K562 (cell line): ENCODE results near the gene TOM1L2. TPM values are rescaled to one million over a fixed set of nuclear protein-coding genes. Genes with fewer than 3 reads are reported as not detected.

Experiments
- ATAC-seq: fragments of 200-7000 bp; cut with Tn5 transposase; 3 replicates; pipeline ENCODE4 v1.9.1; 2020; ENCODE audit warnings: moderate library complexity
- BruUV-seq: library from RNA; stranded (reverse); fragments of 400-500 nt; replicated peaks from 2 replicates; lab custom pipeline; 2021; lab: Mats Ljungman, UMichigan
- CTCF ChIA-PET: fragments of 300-600 bp; formaldehyde crosslinking; extraction: SDS; loops from one replicate; lab custom pipeline; 2021; ENCODE audit warnings: low intra/inter-chr PET ratio; lab: Yijun Ruan, JAX
- POLR2A ChIA-PET: fragments of 300-600, 350-650 bp; sonication (Branson Sonifier 250); formaldehyde crosslinking; extraction: SDS; loops from one replicate; lab custom pipeline; 2021; ENCODE audit warnings: antibody characterized with exemption, inconsistent platforms; lab: Yijun Ruan, JAX
- DNase-seq, 4 experiments: peaks; one replicate each; pipeline versions ENCODE4 v3.0.0 to v3.0.0-alpha.2; 2011 to 2018; ENCODE audit warnings: low spot score in 3 of 4, mixed read lengths in 3 of 4; ENCODE audit errors: extremely low read depth in 1 of 4
- FAIRE-seq: peaks from 2 replicates; lab custom pipeline; 2011; peaks lifted over from hg19 to GRCh38; lab: Jason Lieb, UNC
- H2AFZ ChIP-seq: 2 replicates; pipeline ENCODE4 v1.6.0; 2011; ENCODE audit warnings: low read depth, low read length, control low read depth, inconsistent platforms
- H3K27ac ChIP-seq: fragments of 200-600 bp; 3 replicates; pipeline ENCODE4 v1.8.0; 2011; ENCODE audit warnings: low read depth, mild to moderate bottlenecking, control low read depth, inconsistent platforms, low read length, moderate library complexity, mixed read lengths; ENCODE audit errors: extremely low read depth
- H3K27me3 ChIP-seq, 2 experiments: fragments of 300-600 bp in 1 of 2; 2 replicates in 1 of 2; 3 replicates in 1 of 2; pipeline versions ENCODE4 v1.6.0 to v1.8.0; 2011; ENCODE audit warnings: inconsistent platforms in 2 of 2, low read length in 2 of 2, mild to moderate bottlenecking in 1 of 2, mixed read lengths in 1 of 2, moderate library complexity in 1 of 2; ENCODE audit not compliant: control insufficient read depth in 2 of 2, insufficient read depth in 2 of 2
- H3K36me3 ChIP-seq: fragments of 300-600 bp; 3 replicates; pipeline ENCODE4 v1.8.0; 2011; ENCODE audit warnings: mild to moderate bottlenecking, low read length, inconsistent platforms; ENCODE audit not compliant: control insufficient read depth, insufficient read depth
- H3K4me1 ChIP-seq, 2 experiments: fragments of 200-600 bp in 1 of 2; replicated peaks in 1 of 2; 2 replicates in 1 of 2; 3 replicates in 1 of 2; pipeline versions ENCODE4 v1.5.1 to v1.8.0; 2011; ENCODE audit warnings: inconsistent platforms in 2 of 2, low read length in 2 of 2, mild to moderate bottlenecking in 1 of 2, mixed read lengths in 1 of 2, moderate library complexity in 1 of 2; ENCODE audit not compliant: control insufficient read depth in 2 of 2, insufficient read depth in 2 of 2
- H3K4me2 ChIP-seq: 2 replicates; pipeline ENCODE4 v1.6.1; 2011; ENCODE audit warnings: low read length, control low read depth, inconsistent platforms, mixed read lengths; ENCODE audit not compliant: insufficient read depth
- H3K4me3 ChIP-seq: fragments of 200-600 bp; sonication (generic), shearing (Covaris generic); 2 replicates; pipeline ENCODE4 v1.5.1; 2016; ENCODE audit warnings: control low read depth, inconsistent platforms
- H3K79me2 ChIP-seq: fragments of 200-600 bp; 3 replicates; pipeline ENCODE4 v1.8.0; 2011; ENCODE audit warnings: low read length, inconsistent platforms; ENCODE audit not compliant: control insufficient read depth, insufficient read depth
- H3K9ac ChIP-seq, 2 experiments: 2 replicates each; pipeline versions ENCODE4 v1.6.0 to v1.6.1; 2011; ENCODE audit warnings: low read depth in 2 of 2, low read length in 2 of 2, control low read depth in 1 of 2, inconsistent platforms in 1 of 2, mild to moderate bottlenecking in 1 of 2, mixed read lengths in 1 of 2; ENCODE audit not compliant: insufficient read depth in 1 of 2
- H3K9me1 ChIP-seq: one replicate; pipeline ENCODE4 v1.6.0; 2011; ENCODE audit warnings: inconsistent platforms, mild to moderate bottlenecking, low read length, moderate library complexity; ENCODE audit not compliant: control insufficient read depth, insufficient read depth
- H3K9me3 ChIP-seq: replicated peaks from 2 replicates; pipeline ENCODE4 v1.5.1; 2011; ENCODE audit warnings: low read depth, low read length, inconsistent platforms; ENCODE audit not compliant: control insufficient read depth, insufficient read depth
- H4K20me1 ChIP-seq: replicated peaks from 2 replicates; pipeline ENCODE4 v1.6.1; 2011; ENCODE audit warnings: low read length, inconsistent platforms, mixed read lengths; ENCODE audit not compliant: control insufficient read depth, insufficient read depth
- BRD4 ChIP-seq: fragments of 200-600 bp; sonication (generic); IDR thresholded peaks from 2 replicates; pipeline ENCODE4 v1.6.1; 2017; ENCODE audit warnings: inconsistent platforms
- CGGBP1 ChIP-seq: fragments of 250-450 bp; sonication (Bioruptor Pico); IDR thresholded peaks from 2 replicates; pipeline ENCODE4 v1.9.0; 2021; ENCODE audit warnings: mild to moderate bottlenecking
- CREM ChIP-seq: IDR thresholded peaks from 2 replicates; pipeline ENCODE4 v1.6.1; 2014; ENCODE audit warnings: antibody characterized with exemption, low read depth
- ELF4 ChIP-seq: fragments of 450-650 bp; formaldehyde crosslinking; IDR thresholded peaks from 2 replicates; pipeline ENCODE4 v1.4.0; 2022; ENCODE audit warnings: missing genetic modification characterization
- MXI1 ChIP-seq: IDR thresholded peaks from 2 replicates; pipeline ENCODE4 v1.6.1; 2011; ENCODE audit warnings: low read depth, mild to moderate bottlenecking, improper control_type of control experiment, low read length
- NONO ChIP-seq, 2 experiments: fragments of 200-400 bp in 1 of 2; fragments of 450-650 bp in 1 of 2; formaldehyde crosslinking in 1 of 2; IDR thresholded peaks; 2 replicates each; pipeline ENCODE4 v1.6.1; 2017; ENCODE audit warnings: low read depth in 2 of 2, mild to moderate bottlenecking in 2 of 2, moderate library complexity in 2 of 2, low read length in 1 of 2
- SIN3A ChIP-seq, 2 experiments: fragments of 150-350 bp in 1 of 2; IDR thresholded peaks; 2 replicates each; pipeline ENCODE4 v1.6.1; 2011 to 2016; ENCODE audit warnings: borderline replicate concordance in 2 of 2, low read depth in 2 of 2, low read length in 2 of 2, mild to moderate bottlenecking in 2 of 2, moderate library complexity in 2 of 2; ENCODE audit not compliant: control insufficient read depth in 1 of 2
- SIX5 ChIP-seq, 2 experiments: IDR thresholded peaks; 2 replicates each; pipeline ENCODE4 v1.6.1; 2011; ENCODE audit warnings: low read length in 2 of 2, borderline replicate concordance in 1 of 2, low read depth in 1 of 2, mild to moderate bottlenecking in 1 of 2, moderate library complexity in 1 of 2; ENCODE audit not compliant: insufficient read depth in 1 of 2
- TRIM28 ChIP-seq: fragments of 450-650 bp; IDR thresholded peaks from 2 replicates; pipeline ENCODE4 v1.6.1; 2017
- XRCC4 ChIP-seq: IDR thresholded peaks from one replicate; pipeline ENCODE4 v1.6.1; 2011; ENCODE audit not compliant: insufficient read depth, insufficient read length; ENCODE audit errors: extremely low read depth
- ZBTB17 ChIP-seq: fragments of 450-650 bp; formaldehyde crosslinking; IDR thresholded peaks from 2 replicates; pipeline ENCODE4 v1.4.0; 2020; ENCODE audit warnings: mild to moderate bottlenecking
- ZC3H11A ChIP-seq: IDR thresholded peaks from 2 replicates; pipeline ENCODE4 v1.6.1; 2012; ENCODE audit warnings: low read depth, low read length, improper control_type of control experiment
- ZNF75A ChIP-seq: fragments of 450-650 bp; formaldehyde crosslinking; IDR thresholded peaks from 2 replicates; pipeline ENCODE4 v1.4.0; 2020; ENCODE audit warnings: mild to moderate bottlenecking
- ZNF79 ChIP-seq: fragments of 250-450 bp; sonication (Bioruptor Pico); IDR thresholded peaks from 2 replicates; pipeline ENCODE4 v1.4.0; 2020; ENCODE audit warnings: low read depth, mild to moderate bottlenecking, moderate library complexity
- WGBS: fragments of 100-300 bp; shearing (Covaris generic); methylation state at CpG from one replicate; pipeline ENCODE4 v1.1.6; 2016; ENCODE audit warnings: low coverage, mixed read lengths; ENCODE audit not compliant: insufficient coverage; ENCODE audit errors: missing lambda C conversion rate; 5-methylcytosine and 5-hydroxymethylcytosine counted together
- in situ Hi-C: fragments of 300-500 bp; cut with MboI; formaldehyde crosslinking; loops from 4 replicates; pipeline ENCODE4 v1.15.0; 2018; ENCODE audit warnings: inconsistent platforms, mixed read lengths
- intact Hi-C: fragments of 100-400 bp; cut with micrococcal nuclease; formaldehyde crosslinking; loops from 2 replicates; pipeline ENCODE4 v1.14.2; 2022
- polyA plus RNA-seq, 8 experiments: library from polyadenylated mRNA; depleted of rRNA in 4 of 8; stranded (reverse) in 5 of 8; unstranded in 3 of 8; fragments of >200 nt; fragmentation: Nextera tagmentation in 2 of 8; fragmentation: Illumina TruSeq in 1 of 8; extraction: Ambion mirVana in 2 of 8; extraction: Trizol in 1 of 8; gene quantifications; 2 replicates each; pipeline versions ENCODE4 v1.2.1 to v1.2.3, GENCODE V29; 2011 to 2014; ENCODE audit warnings: inconsistent platforms in 1 of 8, missing spikeins in 1 of 8
- total RNA-seq, 7 experiments: library from RNA; depleted of rRNA in 6 of 7; stranded (reverse); fragments of >200 nt in 6 of 7; fragmentation: Illumina TruSeq in 2 of 7; extraction: Trizol in 2 of 7; gene quantifications; 2 replicates each; pipeline versions ENCODE4 v1.2.1 to v1.2.3, GENCODE V29; 2011 to 2021; ENCODE audit warnings: low replicate concordance in 1 of 7
- TF ChIP-seq, protein P1 (sequence below), 2 experiments: fragments of 200-800 bp in 1 of 2; sonication (Bioruptor generic) in 1 of 2; sonication (generic) in 1 of 2; formaldehyde crosslinking in 1 of 2; IDR thresholded peaks in 1 of 2; conservative IDR thresholded peaks in 1 of 2; 2 replicates each; pipeline versions ENCODE4 v1.5.0 to v1.6.1; 2016 to 2020; ENCODE audit warnings: missing compliant biosample characterization in 1 of 2, missing genetic modification characterization in 1 of 2, missing genetic modification reagents in 1 of 2
- TF ChIP-seq, protein P2 (sequence below): sonication (generic); formaldehyde crosslinking; IDR thresholded peaks from 2 replicates; pipeline ENCODE4 v1.8.0; 2022; ENCODE audit warnings: missing genetic modification reagents, mild to moderate bottlenecking, borderline replicate concordance

Gene TOM1L2
- total and polyA plus RNA-seq, 9 of the 15 experiments (the other 6 are each of a cell fraction or from before 2014, with no cell fraction given): 0.07 to 6.0 (median 2.5) TPM

DNA sequence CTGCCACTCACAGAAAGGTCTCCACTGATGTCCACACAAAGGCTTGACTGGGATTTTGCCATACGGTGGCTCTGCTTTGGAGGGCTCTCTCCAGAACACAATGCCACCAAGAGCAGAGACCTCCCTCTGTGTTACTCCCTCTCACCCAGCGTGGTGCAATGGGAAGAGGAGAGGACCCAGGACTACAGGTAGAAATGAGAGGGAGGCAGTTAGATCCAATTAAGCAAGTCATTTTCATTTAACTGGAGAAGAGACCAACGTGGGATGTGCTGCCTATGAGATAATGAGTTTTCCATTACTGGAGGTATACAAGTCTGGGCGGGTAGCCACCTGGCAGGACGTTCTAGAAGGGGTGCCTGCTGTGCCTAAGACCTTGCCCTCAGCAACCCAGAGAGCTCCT, 34.2 kb downstream of the TOM1L2 start (continued):
- TF ChIP-seq ZNF75A (CRISPR knock-in tag): no peak
- no peak for TF ChIP-seq SIX5 (IDR thresholded peaks at IDR 0.05; ENCODE audit: borderline replicate concordance in 1 of 2, insufficient read depth in 1 of 2, low read depth in 1 of 2, low read length in 2 of 2)
- no peak for TF ChIP-seq TRIM28
- no peak for TF ChIP-seq XRCC4
- no peak for TF ChIP-seq ZNF79
- no peak for TF ChIP-seq NONO (IDR thresholded peaks at IDR 0.05; ENCODE audit: low read depth in 2 of 2, low read length in 1 of 2)
- TF ChIP-seq CGGBP1 (CRISPR knock-in tag): no peak

DNA sequence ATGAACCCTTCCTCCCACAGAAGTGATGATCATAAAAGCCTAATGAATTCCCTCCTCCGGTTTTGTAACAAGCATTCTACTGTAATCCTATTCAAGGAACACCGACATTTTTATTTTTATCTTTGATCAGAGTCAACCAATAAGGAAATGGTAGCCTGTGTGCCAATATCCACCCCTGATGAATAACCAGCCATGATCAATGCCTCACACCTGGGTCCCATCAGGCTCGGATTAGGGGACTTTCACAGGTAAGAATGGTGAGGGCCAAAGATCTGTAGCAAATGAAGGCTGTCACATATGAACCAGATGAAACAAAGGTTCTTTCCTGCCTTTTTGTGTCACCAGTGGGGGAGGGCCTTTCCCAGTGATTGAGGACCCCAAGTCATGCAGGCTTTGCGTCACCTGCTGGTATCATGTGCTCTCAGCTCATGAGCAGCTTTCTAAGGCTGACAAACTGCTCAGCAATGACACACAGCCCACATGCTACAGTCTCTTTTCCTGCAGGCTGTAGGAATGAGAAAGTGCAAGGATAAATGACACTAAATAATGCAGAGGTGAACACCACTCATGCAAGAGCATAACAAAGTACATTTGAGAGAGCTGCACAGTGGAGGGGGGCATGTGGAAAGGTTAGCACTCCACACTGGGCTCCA, 34.9 kb downstream of the TOM1L2 start:
- no peaks in the 10 kb centered on the region for H3K36me3 ChIP-seq
- H3K27ac ChIP-seq: no peak overlapping the region
- H4K20me1 ChIP-seq: peaks cover 7% of the 10 kb centered on the region; the same call in 1 of the 2 replicates
- H3K4me1 ChIP-seq: no peaks in the 10 kb centered on the region; a peak in 1 of 5 replicates
- FAIRE-seq (no peak), DNase-seq (no peak), ATAC-seq (no peak)
- no peaks in the 10 kb centered on the region for H3K79me2 ChIP-seq
- intact Hi-C loops: no loop called here
- no peak overlapping the region for H3K9ac ChIP-seq
- WGBS: 33% methylated on average over 4 of the region's 4 CpGs
- H2AFZ ChIP-seq: no peak overlapping the region
- no peaks in the 10 kb centered on the region for H3K9me1 ChIP-seq
- in situ Hi-C loops: no loop called here
- BruUV-seq: no TSS peak
- ChIA-PET POLR2A (no interaction called here), CTCF (no interaction called here)
- H3K4me3 ChIP-seq: no peak overlapping the region
- no peaks in the 10 kb centered on the region for H3K27me3 ChIP-seq
- H3K4me2 ChIP-seq: no peak overlapping the region
- H3K9me3 ChIP-seq: no peaks in the 10 kb centered on the region
- no peak for TF ChIP-seq ZBTB17 (CRISPR knock-in tag)
- no peak for TF ChIP-seq ZC3H11A
- TF ChIP-seq BRD4: no peak
- TF ChIP-seq MXI1: no peak
- TF ChIP-seq, protein P1, sequence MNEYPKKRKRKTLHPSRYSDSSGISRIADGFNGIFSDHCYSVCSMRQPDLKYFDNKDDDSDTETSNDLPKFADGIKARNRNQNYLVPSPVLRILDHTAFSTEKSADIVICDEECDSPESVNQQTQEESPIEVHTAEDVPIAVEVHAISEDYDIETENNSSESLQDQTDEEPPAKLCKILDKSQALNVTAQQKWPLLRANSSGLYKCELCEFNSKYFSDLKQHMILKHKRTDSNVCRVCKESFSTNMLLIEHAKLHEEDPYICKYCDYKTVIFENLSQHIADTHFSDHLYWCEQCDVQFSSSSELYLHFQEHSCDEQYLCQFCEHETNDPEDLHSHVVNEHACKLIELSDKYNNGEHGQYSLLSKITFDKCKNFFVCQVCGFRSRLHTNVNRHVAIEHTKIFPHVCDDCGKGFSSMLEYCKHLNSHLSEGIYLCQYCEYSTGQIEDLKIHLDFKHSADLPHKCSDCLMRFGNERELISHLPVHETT (CRISPR knock-in tag; conservative IDR thresholded peaks at IDR 0.05 in 1 of 2, IDR thresholded peaks at IDR 0.05 in 1 of 2): no peak
- TF ChIP-seq CREM: no peak
- TF ChIP-seq, protein P2, sequence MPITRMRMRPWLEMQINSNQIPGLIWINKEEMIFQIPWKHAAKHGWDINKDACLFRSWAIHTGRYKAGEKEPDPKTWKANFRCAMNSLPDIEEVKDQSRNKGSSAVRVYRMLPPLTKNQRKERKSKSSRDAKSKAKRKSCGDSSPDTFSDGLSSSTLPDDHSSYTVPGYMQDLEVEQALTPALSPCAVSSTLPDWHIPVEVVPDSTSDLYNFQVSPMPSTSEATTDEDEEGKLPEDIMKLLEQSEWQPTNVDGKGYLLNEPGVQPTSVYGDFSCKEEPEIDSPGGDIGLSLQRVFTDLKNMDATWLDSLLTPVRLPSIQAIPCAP (CRISPR knock-in tag): no peak
- no peak for TF ChIP-seq SIN3A (IDR thresholded peaks at IDR 0.05; ENCODE audit: borderline replicate concordance in 2 of 2, control insufficient read depth in 1 of 2, low read depth in 2 of 2, low read length in 2 of 2)
- TF ChIP-seq ELF4: no peak
